Smooth muscle cell (in vitro differentiated cells): ENCODE results near the gene SEMA5A. TPM values are rescaled to one million over a fixed set of nuclear protein-coding genes. Genes with fewer than 3 reads are reported as not detected.

Source experiments
- DNase-seq: peaks from one replicate; lab custom pipeline; 2025; ENCODE audit not compliant: unreplicated experiment; lab: John Stamatoyannopoulos, UW
- H2AFZ ChIP-seq: fragments of 200-600 bp; sonication (generic); 2 replicates; pipeline ENCODE4 v1.6.0; 2016; ENCODE audit warnings: antibody characterized with exemption, low read depth, mild to moderate bottlenecking
- H3F3A ChIP-seq: fragments of 200-600 bp; sonication (generic); 2 replicates; pipeline ENCODE4 v1.6.0; 2017; ENCODE audit warnings: antibody characterized with exemption, low read depth
- H3K27ac ChIP-seq: fragments of 200-600 bp; sonication (generic); 2 replicates; pipeline ENCODE4 v1.5.1; 2016; ENCODE audit warnings: low read depth, mild to moderate bottlenecking
- H3K27me3 ChIP-seq: fragments of 200-600 bp; sonication (generic); 2 replicates; pipeline ENCODE4 v1.6.1; 2016; ENCODE audit warnings: low read depth, mild to moderate bottlenecking
- H3K36me3 ChIP-seq: fragments of 200-600 bp; sonication (generic); 2 replicates; pipeline ENCODE4 v1.5.1; 2016; ENCODE audit warnings: low read depth
- H3K4me1 ChIP-seq: fragments of 200-600 bp; sonication (generic); 2 replicates; pipeline ENCODE4 v1.5.1; 2016; ENCODE audit warnings: low read depth
- H3K4me2 ChIP-seq: fragments of 200-600 bp; sonication (generic); 2 replicates; pipeline ENCODE4 v1.6.0; 2016; ENCODE audit warnings: mild to moderate bottlenecking
- H3K4me3 ChIP-seq: fragments of 200-600 bp; sonication (generic); 2 replicates; pipeline ENCODE4 v1.5.1; 2016; ENCODE audit warnings: mild to moderate bottlenecking
- H3K79me2 ChIP-seq: fragments of 200-600 bp; sonication (generic); 2 replicates; pipeline ENCODE4 v1.6.0; 2016; ENCODE audit warnings: low read depth, mild to moderate bottlenecking
- H3K9ac ChIP-seq: fragments of 200-600 bp; sonication (generic); 2 replicates; pipeline ENCODE4 v1.6.0; 2016; ENCODE audit warnings: low read depth
- H3K9me3 ChIP-seq: fragments of 200-600 bp; sonication (generic); replicated peaks from 2 replicates; pipeline ENCODE4 v1.5.1; 2016; ENCODE audit warnings: low read depth
- H4K20me1 ChIP-seq: fragments of 200-600 bp; sonication (generic); 2 replicates; pipeline ENCODE4 v1.6.0; 2016; ENCODE audit warnings: low read depth
- whole genome bisulfite sequencing: methylation state at CpG from one replicate; pipeline ENCODE4 v1.1.7; 2016; ENCODE audit warnings: low lambda C conversion rate; 5-methylcytosine and 5-hydroxymethylcytosine counted together
- polyA plus RNA-seq: library from polyadenylated mRNA; unstranded; fragments of >200 nt; fragmentation: Nextera tagmentation; extraction: Ambion mirVana; gene quantifications from 2 replicates; pipeline ENCODE4 v1.2.1, GENCODE V29; 2016
- total RNA-seq: library from RNA; depleted of rRNA; stranded (reverse); fragments of >200 nt; gene quantifications from 2 replicates; pipeline ENCODE4 v1.2.3, GENCODE V29; 2014
- TF ChIP-seq, protein P1 (sequence below): fragments of 200-600 bp; sonication (generic); IDR thresholded peaks from 2 replicates; pipeline ENCODE4 v1.5.1; 2017; ENCODE audit warnings: borderline replicate concordance, mild to moderate bottlenecking, antibody characterized with exemption; ENCODE audit not compliant: insufficient read depth, poor library complexity, severe bottlenecking

SEMA5A gene
- total and polyA plus RNA-seq, 2 experiments from 2014 or later = 21.6 to 65.1 TPM

DNA sequence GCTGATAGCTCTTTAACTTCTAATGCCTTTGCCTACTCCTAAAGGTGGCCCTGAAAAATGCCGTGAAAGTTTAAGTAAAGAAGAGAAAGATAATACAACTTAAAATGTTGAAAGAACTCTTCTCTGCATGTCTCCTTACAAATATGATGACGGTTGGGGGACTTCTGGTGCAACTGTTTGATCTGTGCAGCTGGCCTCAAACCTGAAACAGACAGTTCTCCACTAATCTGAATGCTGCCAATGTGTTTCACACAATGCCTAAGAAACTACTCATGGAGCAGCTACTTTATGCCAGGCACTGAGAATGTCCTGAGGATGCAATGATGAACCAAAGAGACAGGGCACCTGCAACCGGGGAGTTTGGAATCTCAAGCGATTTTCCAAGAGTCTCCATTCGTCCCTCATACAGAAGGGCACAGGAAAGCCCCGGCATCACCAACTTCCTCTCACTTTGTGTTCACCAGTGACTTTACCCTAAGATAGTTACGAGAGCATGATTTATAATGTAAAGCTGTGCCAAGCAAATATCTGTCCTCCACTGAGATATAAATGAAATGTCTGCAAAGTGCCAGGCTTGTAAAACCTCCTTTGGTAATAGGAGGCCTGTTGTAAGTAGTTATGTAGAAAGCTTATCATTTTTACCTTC is 455.4 kb downstream of the SEMA5A start:
- Histone ChIP-seq H3K79me2 (no peaks in the 10 kb centered on the region), H3K9me3 (no peaks in the 10 kb centered on the region), H3K4me1 (no peaks in the 10 kb centered on the region), H3K27ac (no peak overlapping the region), H2AFZ (no peak overlapping the region), H3F3A (no peaks in the 10 kb centered on the region), H3K27me3 (no peaks in the 10 kb centered on the region), H3K9ac (no peak overlapping the region), H3K4me2 (no peak overlapping the region), H3K36me3 (no peaks in the 10 kb centered on the region), H4K20me1 (no peaks in the 10 kb centered on the region), H3K4me3 (no peak overlapping the region)
- TF ChIP-seq, protein P1, sequence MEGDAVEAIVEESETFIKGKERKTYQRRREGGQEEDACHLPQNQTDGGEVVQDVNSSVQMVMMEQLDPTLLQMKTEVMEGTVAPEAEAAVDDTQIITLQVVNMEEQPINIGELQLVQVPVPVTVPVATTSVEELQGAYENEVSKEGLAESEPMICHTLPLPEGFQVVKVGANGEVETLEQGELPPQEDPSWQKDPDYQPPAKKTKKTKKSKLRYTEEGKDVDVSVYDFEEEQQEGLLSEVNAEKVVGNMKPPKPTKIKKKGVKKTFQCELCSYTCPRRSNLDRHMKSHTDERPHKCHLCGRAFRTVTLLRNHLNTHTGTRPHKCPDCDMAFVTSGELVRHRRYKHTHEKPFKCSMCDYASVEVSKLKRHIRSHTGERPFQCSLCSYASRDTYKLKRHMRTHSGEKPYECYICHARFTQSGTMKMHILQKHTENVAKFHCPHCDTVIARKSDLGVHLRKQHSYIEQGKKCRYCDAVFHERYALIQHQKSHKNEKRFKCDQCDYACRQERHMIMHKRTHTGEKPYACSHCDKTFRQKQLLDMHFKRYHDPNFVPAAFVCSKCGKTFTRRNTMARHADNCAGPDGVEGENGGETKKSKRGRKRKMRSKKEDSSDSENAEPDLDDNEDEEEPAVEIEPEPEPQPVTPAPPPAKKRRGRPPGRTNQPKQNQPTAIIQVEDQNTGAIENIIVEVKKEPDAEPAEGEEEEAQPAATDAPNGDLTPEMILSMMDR = no peak
- DNase-seq = no peak
- 91% methylated on average over 7 of the region's 7 CpGs for WGBS

DNA sequence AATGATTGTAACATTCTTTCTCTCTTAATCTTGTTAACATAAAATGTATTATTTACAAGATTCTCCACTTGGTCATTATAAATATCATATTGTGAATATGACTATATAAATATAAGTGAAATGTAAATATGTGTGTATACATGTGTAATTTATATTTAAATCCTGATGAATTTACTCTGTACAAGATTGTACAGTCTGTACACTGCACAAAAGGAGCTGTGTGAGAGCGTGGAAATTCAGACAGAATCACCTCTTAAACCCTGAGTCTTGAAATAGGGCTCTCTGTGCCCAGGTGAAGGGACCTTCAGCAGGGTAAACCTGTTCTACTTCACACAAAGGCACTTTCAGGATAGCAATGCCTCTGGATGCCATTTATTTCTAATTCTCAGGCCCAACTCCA is 456.0 kb downstream of the SEMA5A start:
- WGBS = 92% methylated on average over 1 of the region's 1 CpG
- H3F3A ChIP-seq = no peaks in the 10 kb centered on the region
- no peaks in the 10 kb centered on the region for H3K9me3 ChIP-seq
- H3K36me3 ChIP-seq = no peaks in the 10 kb centered on the region
- no peaks in the 10 kb centered on the region for H3K27me3 ChIP-seq
- H2AFZ ChIP-seq = no peak overlapping the region
- no peaks in the 10 kb centered on the region for H3K4me1 ChIP-seq
- no peaks in the 10 kb centered on the region for H4K20me1 ChIP-seq
- H3K27ac ChIP-seq = no peak overlapping the region
- DNase-seq = no peak
- no peak overlapping the region for H3K4me3 ChIP-seq
- no peak overlapping the region for H3K4me2 ChIP-seq
- no peaks in the 10 kb centered on the region for H3K79me2 ChIP-seq
- H3K9ac ChIP-seq = no peak overlapping the region
- TF ChIP-seq, protein P1 = no peak

DNA sequence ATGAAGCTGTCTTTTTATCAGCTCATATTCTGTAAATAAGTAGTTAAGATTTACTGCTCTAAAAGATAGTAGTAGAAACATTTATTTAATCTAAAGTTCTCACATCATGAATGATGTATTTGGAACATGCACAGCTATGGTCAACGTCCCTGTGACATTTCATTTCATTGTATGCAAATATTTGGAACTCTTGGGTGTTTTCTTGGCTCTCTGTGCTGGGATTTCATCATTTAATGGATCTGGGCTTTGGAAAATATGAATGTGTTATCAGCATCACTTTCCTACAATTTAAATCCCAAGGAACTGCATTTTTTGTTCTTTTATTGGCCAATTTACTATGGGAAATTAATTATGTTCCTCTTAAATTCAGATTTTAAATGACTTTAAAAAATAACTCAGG is 462.9 kb downstream of the SEMA5A start:
- H2AFZ ChIP-seq = no peak overlapping the region
- no peaks in the 10 kb centered on the region for H3K9me3 ChIP-seq
- H3K79me2 ChIP-seq = no peaks in the 10 kb centered on the region
- no peaks in the 10 kb centered on the region for H3F3A ChIP-seq
- no peak overlapping the region for H3K4me2 ChIP-seq
- 85% methylated on average over 1 of the region's 1 CpG for WGBS
- no peaks in the 10 kb centered on the region for H4K20me1 ChIP-seq
- H3K4me3 ChIP-seq = no peak overlapping the region
- DNase-seq = no peak
- H3K27ac ChIP-seq = no peak overlapping the region
- H3K36me3 ChIP-seq = no peaks in the 10 kb centered on the region
- H3K4me1 ChIP-seq = no peaks in the 10 kb centered on the region
- no peak overlapping the region for H3K9ac ChIP-seq
- TF ChIP-seq, protein P1 = no peak
- no peaks in the 10 kb centered on the region for H3K27me3 ChIP-seq

DNA sequence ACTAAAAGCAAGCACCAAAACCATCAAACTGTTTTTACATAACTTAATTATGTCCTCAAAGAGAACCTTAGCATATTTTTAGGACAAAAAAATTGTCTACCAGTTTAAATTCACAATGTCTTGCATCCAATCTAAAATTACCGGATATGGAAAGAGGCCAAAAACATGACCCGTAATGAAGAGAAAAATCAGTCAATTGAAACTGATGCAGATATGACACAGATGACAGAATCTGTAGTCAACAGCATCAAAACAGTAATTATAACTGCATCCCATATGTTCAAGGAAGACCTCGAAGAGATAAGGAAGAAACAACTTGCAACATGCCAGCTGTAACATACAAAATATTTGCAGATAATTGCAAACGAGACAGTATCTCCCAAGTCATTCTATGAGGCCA is 473.2 kb downstream of the SEMA5A start:
- Histone ChIP-seq H2AFZ (no peak overlapping the region), H3K4me1 (no peaks in the 10 kb centered on the region), H4K20me1 (peaks cover 6% of the 10 kb centered on the region), H3K4me2 (no peak overlapping the region), H3K79me2 (no peaks in the 10 kb centered on the region), H3K9ac (no peak overlapping the region), H3K27me3 (no peaks in the 10 kb centered on the region), H3F3A (no peaks in the 10 kb centered on the region), H3K4me3 (no peak overlapping the region), H3K27ac (no peak overlapping the region), H3K36me3 (no peaks in the 10 kb centered on the region), H3K9me3 (no peaks in the 10 kb centered on the region)
- WGBS = 79% methylated on average over 4 of the region's 4 CpGs
- TF ChIP-seq, protein P1 = no peak
- no peak for DNase-seq
